ENCODE results near the gene PAQR4. TPM values are rescaled to one million over a fixed set of nuclear protein-coding genes. Genes with fewer than 3 reads are reported as not detected.
"Not testable (repeated sequence)": the region's sequence is repeated elsewhere in the genome, so short reads cannot be mapped to it uniquely, and the experiment has no call there.

The PAQR4 gene
- total and polyA plus RNA-seq, 8 donors, result 9.5 to 20.1 (median 15.4) TPM

DNA sequence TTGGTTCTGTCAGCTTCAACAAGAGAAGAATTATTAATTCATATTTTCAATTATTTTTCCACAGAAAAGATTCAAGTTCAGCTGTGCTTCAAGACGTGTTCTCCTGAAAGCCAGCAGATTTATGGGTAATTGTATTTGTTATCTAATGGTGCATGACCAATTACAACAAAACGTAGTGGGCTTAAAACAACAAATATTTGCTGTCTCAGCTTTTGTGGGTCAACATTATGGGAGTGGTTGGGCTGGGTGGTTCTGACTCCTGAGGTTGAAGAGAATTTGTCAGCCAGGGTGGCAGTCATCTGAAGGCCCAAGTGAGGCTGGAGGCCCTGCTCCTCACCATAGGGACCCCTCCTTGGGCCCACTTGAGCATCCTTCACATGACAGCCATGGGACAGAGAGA is 29.2 kb upstream of the PAQR4 start:
- TF ChIP-seq, protein P1, sequence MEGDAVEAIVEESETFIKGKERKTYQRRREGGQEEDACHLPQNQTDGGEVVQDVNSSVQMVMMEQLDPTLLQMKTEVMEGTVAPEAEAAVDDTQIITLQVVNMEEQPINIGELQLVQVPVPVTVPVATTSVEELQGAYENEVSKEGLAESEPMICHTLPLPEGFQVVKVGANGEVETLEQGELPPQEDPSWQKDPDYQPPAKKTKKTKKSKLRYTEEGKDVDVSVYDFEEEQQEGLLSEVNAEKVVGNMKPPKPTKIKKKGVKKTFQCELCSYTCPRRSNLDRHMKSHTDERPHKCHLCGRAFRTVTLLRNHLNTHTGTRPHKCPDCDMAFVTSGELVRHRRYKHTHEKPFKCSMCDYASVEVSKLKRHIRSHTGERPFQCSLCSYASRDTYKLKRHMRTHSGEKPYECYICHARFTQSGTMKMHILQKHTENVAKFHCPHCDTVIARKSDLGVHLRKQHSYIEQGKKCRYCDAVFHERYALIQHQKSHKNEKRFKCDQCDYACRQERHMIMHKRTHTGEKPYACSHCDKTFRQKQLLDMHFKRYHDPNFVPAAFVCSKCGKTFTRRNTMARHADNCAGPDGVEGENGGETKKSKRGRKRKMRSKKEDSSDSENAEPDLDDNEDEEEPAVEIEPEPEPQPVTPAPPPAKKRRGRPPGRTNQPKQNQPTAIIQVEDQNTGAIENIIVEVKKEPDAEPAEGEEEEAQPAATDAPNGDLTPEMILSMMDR (IDR thresholded peaks at IDR 0.05), result no peak
- intact Hi-C loops (cut with DNase I), result no loop called here
- Histone ChIP-seq H3K27ac (no peak overlapping the region), H3K4me3 (no peak overlapping the region), H3K27me3 (no peaks in the 10 kb centered on the region), H3K36me3 (peaks cover 0 to 94% of the 10 kb centered on the region in 2 donors), H3K9me3 (no peaks in the 10 kb centered on the region), H3K4me1 (no peaks in the 10 kb centered on the region)
- DNase-seq (no peak), ATAC-seq (no peak)

DNA sequence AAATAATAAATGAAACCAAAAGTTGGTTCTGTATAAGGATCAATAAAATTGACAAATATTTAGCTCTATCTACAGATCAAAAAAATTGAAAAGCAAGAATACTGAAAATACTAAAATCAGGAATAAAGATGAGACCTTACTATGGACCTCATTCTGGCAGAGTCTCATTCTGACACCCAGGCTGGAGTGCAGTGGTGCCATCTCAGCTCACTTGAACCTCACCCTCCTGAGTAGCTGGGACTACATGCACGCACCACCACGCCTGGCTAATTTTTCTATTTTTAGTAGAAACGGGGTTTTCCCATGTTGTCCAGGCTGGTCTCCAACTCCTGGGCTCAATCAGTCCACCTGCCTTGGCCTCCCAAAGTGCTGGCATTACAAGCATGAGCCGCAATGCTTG is 27.1 kb upstream of the PAQR4 start:
- TF ChIP-seq, protein P1 (IDR thresholded peaks at IDR 0.05), result no peak
- no peaks in the 10 kb centered on the region for H3K27me3 ChIP-seq
- ATAC-seq (no peak), DNase-seq (no peak)
- intact Hi-C loops (cut with DNase I), result no loop called here
- no peaks in the 10 kb centered on the region for H3K9me3 ChIP-seq
- no peaks in the 10 kb centered on the region for H3K4me1 ChIP-seq
- peaks cover 0 to 73% of the 10 kb centered on the region in 2 donors for H3K36me3 ChIP-seq
- no peak overlapping the region for H3K27ac ChIP-seq
- no peak overlapping the region for H3K4me3 ChIP-seq

DNA sequence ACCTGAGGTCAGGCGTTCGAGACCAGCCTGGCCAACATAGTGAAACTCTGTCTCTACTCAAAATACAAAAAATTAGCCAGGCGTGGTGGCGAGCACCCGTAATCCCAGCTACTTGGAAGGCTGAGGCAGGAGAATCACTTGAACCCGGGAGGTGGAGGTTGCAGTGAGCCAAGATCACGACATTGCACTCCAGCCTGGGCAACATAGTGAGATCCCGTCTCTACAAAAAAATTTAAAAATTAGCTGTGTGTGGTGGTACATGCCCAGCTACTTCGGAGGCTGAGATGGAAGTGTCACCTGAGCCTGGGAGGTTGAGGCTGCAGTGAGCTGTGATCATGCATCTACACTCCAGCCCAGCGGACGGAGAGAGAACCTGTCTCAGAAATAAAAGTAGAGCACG is 25.4 kb upstream of the PAQR4 start:
- H3K27ac ChIP-seq; DNase-seq; H3K4me3 ChIP-seq; intact Hi-C loops (cut with DNase I); H3K4me1 ChIP-seq; ATAC-seq; H3K9me3 ChIP-seq; H3K27me3 ChIP-seq: not testable (repeated sequence)
- peaks cover 0 to 58% of the 10 kb centered on the region in 2 donors for H3K36me3 ChIP-seq

DNA sequence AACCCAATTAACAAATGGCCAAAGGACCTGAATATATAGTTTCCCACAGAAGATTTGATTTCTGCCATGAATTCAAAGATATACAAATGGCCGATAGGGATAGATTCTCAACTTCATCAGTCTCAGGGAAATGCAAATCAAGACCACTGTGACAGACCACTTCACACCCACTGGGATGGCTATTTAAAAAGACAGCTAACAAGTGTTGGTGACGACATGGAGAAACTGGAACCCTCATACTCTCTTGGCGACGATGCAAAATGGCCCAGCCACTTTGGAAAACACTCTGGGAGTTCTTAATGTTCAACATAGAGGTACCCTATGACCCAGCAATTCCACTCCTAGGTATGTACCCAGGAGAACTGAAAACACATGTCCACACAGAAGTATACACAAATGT is 22.5 kb upstream of the PAQR4 start:
- TF ChIP-seq, protein P1 (IDR thresholded peaks at IDR 0.05), result no peak
- ATAC-seq (no peak), DNase-seq (no peak)
- H3K27ac ChIP-seq, result no peak overlapping the region
- peaks cover 0 to 50% of the 10 kb centered on the region in 2 donors for H3K36me3 ChIP-seq
- no peak overlapping the region for H3K4me3 ChIP-seq
- H3K9me3 ChIP-seq, result no peaks in the 10 kb centered on the region
- no peaks in the 10 kb centered on the region for H3K27me3 ChIP-seq
- intact Hi-C loops (cut with DNase I), result no loop called here
- H3K4me1 ChIP-seq, result no peaks in the 10 kb centered on the region

DNA sequence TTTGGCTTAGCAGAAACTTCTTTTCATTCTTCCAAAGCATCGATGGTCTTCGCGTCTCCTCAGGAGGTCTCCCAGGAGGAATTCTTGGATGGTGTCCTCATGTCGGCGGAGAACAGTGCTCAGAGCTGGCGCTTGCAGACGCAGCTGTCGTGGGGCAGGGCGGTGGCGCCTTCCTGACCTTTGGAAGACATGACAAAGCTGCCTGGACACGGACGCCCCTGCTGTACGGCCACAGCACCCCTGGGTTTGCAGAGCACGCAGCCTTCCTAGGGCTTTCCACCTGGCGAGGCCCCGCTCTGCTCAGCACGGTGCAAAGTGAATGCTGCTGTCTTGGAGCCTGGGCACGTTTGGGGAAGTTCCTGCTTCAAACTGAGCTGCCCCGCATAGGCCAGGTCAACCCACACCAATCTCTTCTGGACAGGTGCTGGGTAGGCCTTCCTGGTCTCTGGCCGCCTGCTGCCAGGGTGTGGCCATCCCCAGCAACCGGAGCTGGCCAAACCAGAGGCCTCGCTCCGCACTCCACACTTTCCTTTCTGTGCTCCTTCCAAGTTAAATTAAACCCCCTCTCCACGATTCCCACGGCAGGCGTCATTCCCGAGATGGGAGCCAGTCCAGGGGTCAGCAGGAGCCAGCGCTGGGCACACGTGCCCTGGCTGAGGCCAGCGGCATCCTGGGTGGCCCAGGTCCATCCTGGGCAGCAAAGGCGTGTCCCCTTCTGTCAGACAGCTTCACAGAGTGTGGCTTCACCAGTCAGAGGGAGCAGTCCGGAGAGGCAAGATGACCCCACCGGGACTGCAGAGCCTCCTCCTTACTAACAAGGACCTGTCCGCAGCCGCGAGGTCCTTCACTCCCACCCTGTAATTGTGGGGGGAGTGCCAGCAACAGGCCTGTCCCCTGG is 20.1 kb upstream of the PAQR4 start:
- Histone ChIP-seq H3K36me3 (peaks cover 0 to 27% of the 10 kb centered on the region in 2 donors), H3K4me3 (no peak overlapping the region), H3K27ac (no peak overlapping the region), H3K4me1 (no peaks in the 10 kb centered on the region), H3K9me3 (no peaks in the 10 kb centered on the region), H3K27me3 (peaks cover 0 to 7% of the 10 kb centered on the region in 2 donors)
- no peak for DNase-seq
- intact Hi-C loops (cut with DNase I), result no loop called here
- ATAC-seq, result no peak
- TF ChIP-seq, protein P1 (IDR thresholded peaks at IDR 0.05), result no peak
